Measurements from ENCODE around the gene PTTG1IP. TPM values are rescaled to one million over a fixed set of nuclear protein-coding genes. Genes with fewer than 3 reads are reported as not detected.

PTTG1IP gene
- total RNA-seq, 1 donor, result 413 TPM

- H4K20me1 ChIP-seq (ENCODE audit: insufficient read depth, low read length), result peaks cover 50% of the 10 kb centered on the region
- TF ChIP-seq CTCF (IDR thresholded peaks at IDR 0.05; ENCODE audit: extremely low read depth, low read depth, low read length), result no peak
- peaks cover 2% of the 10 kb centered on the region for H3K27me3 ChIP-seq (ENCODE audit: insufficient read depth, low read length)
- H3K36me3 ChIP-seq (ENCODE audit: insufficient read depth, low read length), result peaks cover 52% of the 10 kb centered on the region
- no peak overlapping the region for H3K27ac ChIP-seq (ENCODE audit: low read depth, low read length)
- no peak overlapping the region for H2AFZ ChIP-seq (ENCODE audit: low read length)
- peaks cover 18% of the 10 kb centered on the region for H3K4me1 ChIP-seq (ENCODE audit: insufficient read depth, low read length)
- peaks cover 43% of the 10 kb centered on the region for H3K79me2 ChIP-seq (ENCODE audit: insufficient read depth, low read length)
- H3K4me2 ChIP-seq (ENCODE audit: insufficient read depth, low read length), result no peak overlapping the region
- no peak for DNase-seq (ENCODE audit: insufficient read length, low spot score, missing footprints)
- no peaks in the 10 kb centered on the region for H3K9me3 ChIP-seq (ENCODE audit: low read depth, low read length)
- H3K4me3 ChIP-seq (ENCODE audit: insufficient read depth, low read length), result no peak overlapping the region
Measured at GRCh38 chr21:44849616-44850130, 23.8 kb downstream of the PTTG1IP start.

- peaks cover 44% of the 10 kb centered on the region for H3K36me3 ChIP-seq (ENCODE audit: insufficient read depth, low read length)
Measured at GRCh38 chr21:44848821-44849521, 24.5 kb downstream of the PTTG1IP start.

GRCh38 chr21:44847261-44848056, 26.0 kb downstream of the PTTG1IP start:
- Histone ChIP-seq H4K20me1 (ENCODE audit: insufficient read depth, low read length) (peaks cover 34% of the 10 kb centered on the region), H3K79me2 (ENCODE audit: insufficient read depth, low read length) (peaks cover 23% of the 10 kb centered on the region), H3K36me3 (ENCODE audit: insufficient read depth, low read length) (peaks cover 33% of the 10 kb centered on the region), H3K27ac (ENCODE audit: low read depth, low read length) (no peak overlapping the region), H3K4me1 (ENCODE audit: insufficient read depth, low read length) (peaks cover 18% of the 10 kb centered on the region), H3K9me3 (ENCODE audit: low read depth, low read length) (no peaks in the 10 kb centered on the region), H2AFZ (ENCODE audit: low read length) (no peak overlapping the region), H3K4me2 (ENCODE audit: insufficient read depth, low read length) (no peak overlapping the region), H3K27me3 (ENCODE audit: insufficient read depth, low read length) (peaks cover 12% of the 10 kb centered on the region), H3K4me3 (ENCODE audit: insufficient read depth, low read length) (no peak overlapping the region)
- TF ChIP-seq CTCF (IDR thresholded peaks at IDR 0.05; ENCODE audit: extremely low read depth, low read depth, low read length), result no peak
- no peak for DNase-seq (ENCODE audit: insufficient read length, low spot score, missing footprints)

More at GRCh38 chr21:44848821-44849521, 24.5 kb downstream of the PTTG1IP start:
- Histone ChIP-seq H3K4me3 (ENCODE audit: insufficient read depth, low read length) (no peak overlapping the region), H4K20me1 (ENCODE audit: insufficient read depth, low read length) (peaks cover 47% of the 10 kb centered on the region), H3K79me2 (ENCODE audit: insufficient read depth, low read length) (peaks cover 36% of the 10 kb centered on the region), H3K4me2 (ENCODE audit: insufficient read depth, low read length) (no peak overlapping the region), H3K27me3 (ENCODE audit: insufficient read depth, low read length) (peaks cover 7% of the 10 kb centered on the region), H3K27ac (ENCODE audit: low read depth, low read length) (no peak overlapping the region), H2AFZ (ENCODE audit: low read length) (no peak overlapping the region), H3K4me1 (ENCODE audit: insufficient read depth, low read length) (peaks cover 18% of the 10 kb centered on the region), H3K9me3 (ENCODE audit: low read depth, low read length) (no peaks in the 10 kb centered on the region)
- no peak for TF ChIP-seq CTCF (IDR thresholded peaks at IDR 0.05; ENCODE audit: extremely low read depth, low read depth, low read length)
- no peak for DNase-seq (ENCODE audit: insufficient read length, low spot score, missing footprints)
